Activated CD4-positive, alpha-beta memory T cell treated with anti-CD3 and anti-CD28 coated beads, Interleukin-2, amount 10 ng/mL, durations not matched to agents 7 days and 5 days (primary cell): ENCODE results near the gene LARP6. TPM values are rescaled to one million over a fixed set of nuclear protein-coding genes. Genes with fewer than 3 reads are reported as not detected.
"Not testable (repeated sequence)": the region's sequence is repeated elsewhere in the genome, so short reads cannot be mapped to it uniquely, and the experiment has no call there.

Experiments
- CTCF ChIA-PET: fragments of 350-600 bp; sonication (Branson Sonifier 250); formaldehyde crosslinking; loops from one replicate; lab custom pipeline; 2021; ENCODE audit warnings: antibody characterized with exemption, inconsistent platforms; lab: Charles Lee
- POLR2A ChIA-PET: fragments of 350-600 bp; sonication (Branson Sonifier 250); formaldehyde crosslinking; loops from one replicate; lab custom pipeline; 2021; ENCODE audit warnings: antibody characterized with exemption; lab: Charles Lee
- DNase-seq: peaks from one replicate; pipeline ENCODE4 v3.0.0-alpha.2; 2020
- H3K27ac Mint-ChIP-seq: one replicate; pipeline ENCODE4 v1.8.0; 2021; ENCODE audit warnings: mild to moderate bottlenecking, mixed read lengths
- H3K27me3 Mint-ChIP-seq: one replicate; pipeline ENCODE4 v1.8.0; 2021; ENCODE audit warnings: mixed read lengths
- H3K36me3 Mint-ChIP-seq: one replicate; pipeline ENCODE4 v1.8.0; 2021; ENCODE audit warnings: low read depth, mixed read lengths
- H3K4me1 Mint-ChIP-seq: one replicate; pipeline ENCODE4 v1.8.0; 2021; ENCODE audit warnings: mixed read lengths
- H3K4me3 Mint-ChIP-seq: one replicate; pipeline ENCODE4 v1.8.0; 2021; ENCODE audit warnings: mild to moderate bottlenecking, mixed read lengths
- H3K9me3 Mint-ChIP-seq: one replicate; pipeline ENCODE4 v1.8.0; 2021; ENCODE audit warnings: mixed read lengths
- total RNA-seq, 2 experiments: library from RNA; stranded (reverse); gene quantifications; one replicate each; pipeline ENCODE4 v1.2.3, GENCODE V29; 2021

Gene LARP6
- total RNA-seq, 2 experiments from 2014 or later: not detected

DNA sequence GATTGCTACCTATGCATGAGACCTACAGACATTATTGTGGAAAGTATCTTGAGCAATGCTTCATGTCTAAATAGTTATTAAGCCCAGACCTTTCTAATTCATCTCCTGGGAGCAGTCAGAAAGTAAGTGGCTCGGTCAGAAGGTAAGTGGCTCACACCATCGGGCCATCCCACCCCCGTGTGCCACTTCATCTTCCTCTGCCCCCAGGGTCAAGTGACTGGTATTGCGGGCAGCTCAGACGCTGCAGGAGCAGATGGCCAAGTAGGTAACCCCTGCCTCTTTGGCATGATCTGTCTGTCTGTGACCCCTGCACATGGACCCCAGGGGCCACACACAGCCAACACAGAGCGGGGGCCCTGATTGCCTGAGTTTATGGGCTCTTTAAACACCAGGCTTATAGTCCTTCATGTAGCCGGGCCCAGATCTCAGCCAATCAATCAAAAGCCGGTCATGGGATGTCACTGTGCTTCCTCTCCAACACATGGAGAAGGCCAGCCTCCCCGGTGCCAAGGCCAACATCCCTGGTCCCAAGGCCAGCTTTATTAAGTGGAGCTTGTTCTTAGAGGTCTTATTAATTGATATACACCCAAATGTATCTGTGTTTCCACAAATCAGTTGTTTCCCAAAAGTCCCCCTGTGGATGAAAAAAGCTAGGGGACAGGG, 42.9 kb downstream of the LARP6 start:
- DNase-seq: no peak
- H3K27ac Mint-ChIP-seq: no peak overlapping the region
- no peak overlapping the region for H3K4me3 Mint-ChIP-seq
- peaks cover 2% of the 10 kb centered on the region for H3K4me1 Mint-ChIP-seq
- ChIA-PET POLR2A (no interaction called here), CTCF (interaction anchor here (0.8 to 2.4 kb wide), 10 partner anchors 9 to 135 kb away, joined by 3 to 19 read pairs (median 4); no protein-coding TSS in a partner anchor)
- no peaks in the 10 kb centered on the region for H3K9me3 Mint-ChIP-seq
- H3K27me3 Mint-ChIP-seq: peaks cover 12% of the 10 kb centered on the region
- no peaks in the 10 kb centered on the region for H3K36me3 Mint-ChIP-seq

DNA sequence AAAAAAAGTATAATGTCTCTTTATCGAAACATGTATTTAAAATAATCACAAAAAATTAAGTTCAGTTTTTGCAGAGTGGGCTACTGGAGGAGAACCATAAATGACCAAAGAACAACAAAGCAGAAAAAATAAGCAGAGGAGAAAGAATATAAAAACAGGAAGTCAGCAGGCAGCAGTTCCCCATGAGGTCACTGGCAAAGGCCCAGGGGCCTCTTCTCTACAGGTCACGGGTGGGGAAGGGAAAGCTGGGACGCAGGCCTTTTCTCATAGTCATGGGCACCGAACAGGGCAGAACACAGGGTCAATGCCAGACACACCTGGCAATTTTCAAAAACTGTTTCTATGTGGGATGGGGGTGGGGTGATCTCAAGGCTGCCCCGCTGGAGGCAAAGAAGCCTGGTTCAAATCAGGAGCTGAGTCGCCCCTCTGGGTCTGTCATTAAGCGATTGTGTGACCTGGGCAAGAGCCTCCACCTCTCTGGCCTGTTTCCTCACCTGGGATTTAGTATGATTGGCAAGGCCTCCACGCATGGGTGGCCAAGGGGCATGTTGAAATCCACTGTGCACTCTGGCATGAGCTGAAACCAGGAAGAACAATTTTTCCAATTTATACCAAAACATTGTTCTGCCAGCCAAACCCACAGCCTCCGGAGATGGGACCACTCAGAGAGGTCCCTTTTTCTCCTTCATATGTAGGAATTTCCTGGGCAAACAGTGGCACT, 46.8 kb downstream of the LARP6 start:
- POLR2A ChIA-PET: no interaction called here
- Mint-ChIP-seq H3K36me3 (no peaks in the 10 kb centered on the region), H3K27ac (no peak overlapping the region), H3K4me3 (no peak overlapping the region), H3K9me3 (no peaks in the 10 kb centered on the region), H3K27me3 (peaks cover 7% of the 10 kb centered on the region), H3K4me1 (peaks cover 2% of the 10 kb centered on the region)
- DNase-seq: no peak
- CTCF ChIA-PET: no interaction called here

DNA sequence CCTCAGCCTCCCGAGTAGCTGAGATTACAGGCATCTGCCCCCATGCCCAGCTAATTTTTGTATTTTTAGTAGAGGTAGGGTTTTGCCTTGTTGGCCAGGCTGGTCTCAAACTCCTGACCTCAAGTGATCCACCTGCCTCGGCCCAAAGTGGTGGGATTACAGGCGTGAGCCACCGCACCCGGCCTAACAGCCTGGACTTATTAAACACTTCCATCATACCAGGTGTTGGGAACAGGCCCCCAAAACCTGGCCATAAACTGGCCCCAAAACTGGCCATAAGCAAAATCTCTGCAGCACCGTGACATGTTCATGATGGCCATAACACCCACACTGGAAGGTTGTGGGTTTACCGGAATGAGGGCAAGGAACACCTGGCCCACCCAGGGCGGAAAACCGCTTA, 49.6 kb downstream of the LARP6 start:
- POLR2A ChIA-PET, H3K4me1 Mint-ChIP-seq, H3K4me3 Mint-ChIP-seq, H3K27me3 Mint-ChIP-seq, CTCF ChIA-PET, H3K36me3 Mint-ChIP-seq, H3K27ac Mint-ChIP-seq, DNase-seq, H3K9me3 Mint-ChIP-seq: not testable (repeated sequence)

DNA sequence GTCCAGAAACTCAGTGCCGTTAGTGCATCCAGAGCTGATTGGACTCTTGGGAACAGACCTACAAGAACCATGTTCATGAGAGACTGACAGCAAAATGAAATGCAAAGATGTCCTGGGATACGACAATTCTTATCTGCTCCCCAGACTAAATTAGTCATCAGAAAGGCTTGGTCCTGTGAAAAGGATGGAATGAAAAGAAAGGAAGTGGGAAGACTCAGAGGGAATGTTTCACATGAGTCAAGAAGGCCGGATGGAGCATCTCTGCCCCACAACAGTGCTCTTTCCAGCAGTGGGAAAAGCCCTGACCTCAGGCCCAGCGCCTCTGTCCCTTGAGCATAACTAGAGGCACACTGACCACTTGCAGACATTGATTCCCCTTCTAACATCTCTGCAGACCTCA, 51.3 kb downstream of the LARP6 start:
- Mint-ChIP-seq H3K27me3 (no peaks in the 10 kb centered on the region), H3K36me3 (no peaks in the 10 kb centered on the region), H3K4me1 (no peaks in the 10 kb centered on the region), H3K27ac (no peak overlapping the region), H3K9me3 (no peaks in the 10 kb centered on the region), H3K4me3 (no peak overlapping the region)
- CTCF ChIA-PET: interaction anchor here (2.5 kb wide), 1 partner anchor 9 kb away, joined by 7 read pairs; no protein-coding TSS in a partner anchor
- no peak for DNase-seq
- POLR2A ChIA-PET: no interaction called here

DNA sequence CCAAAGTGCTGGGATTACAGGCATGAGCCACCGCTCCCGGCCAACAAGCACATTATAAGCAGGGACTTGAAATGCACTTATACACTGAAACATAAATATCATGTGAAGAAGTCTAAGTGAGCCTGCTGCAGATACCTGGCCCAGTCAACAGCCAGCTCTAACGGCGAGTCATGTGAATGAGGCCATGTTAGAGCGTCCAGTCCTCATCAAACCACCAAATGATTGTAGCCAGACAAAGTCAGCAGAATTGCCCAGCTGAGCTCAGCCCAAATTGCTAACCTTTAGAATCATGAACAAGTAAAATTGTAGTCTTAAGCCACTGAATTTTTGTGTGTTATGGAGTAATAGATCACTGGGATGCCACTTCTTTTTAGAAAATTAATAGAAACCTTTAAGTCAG, 52.8 kb downstream of the LARP6 start:
- Mint-ChIP-seq H3K9me3 (no peaks in the 10 kb centered on the region), H3K4me3 (no peak overlapping the region), H3K27me3 (no peaks in the 10 kb centered on the region), H3K36me3 (no peaks in the 10 kb centered on the region), H3K4me1 (no peaks in the 10 kb centered on the region), H3K27ac (no peak overlapping the region)
- POLR2A ChIA-PET: interaction anchor here (1.7 kb wide), 1 partner anchor 10 kb away, joined by 4 read pairs; no protein-coding TSS in a partner anchor
- DNase-seq: no peak
- CTCF ChIA-PET: interaction anchor here (2.5 kb wide), 1 partner anchor 11 kb away, joined by 7 read pairs; no protein-coding TSS in a partner anchor

DNA sequence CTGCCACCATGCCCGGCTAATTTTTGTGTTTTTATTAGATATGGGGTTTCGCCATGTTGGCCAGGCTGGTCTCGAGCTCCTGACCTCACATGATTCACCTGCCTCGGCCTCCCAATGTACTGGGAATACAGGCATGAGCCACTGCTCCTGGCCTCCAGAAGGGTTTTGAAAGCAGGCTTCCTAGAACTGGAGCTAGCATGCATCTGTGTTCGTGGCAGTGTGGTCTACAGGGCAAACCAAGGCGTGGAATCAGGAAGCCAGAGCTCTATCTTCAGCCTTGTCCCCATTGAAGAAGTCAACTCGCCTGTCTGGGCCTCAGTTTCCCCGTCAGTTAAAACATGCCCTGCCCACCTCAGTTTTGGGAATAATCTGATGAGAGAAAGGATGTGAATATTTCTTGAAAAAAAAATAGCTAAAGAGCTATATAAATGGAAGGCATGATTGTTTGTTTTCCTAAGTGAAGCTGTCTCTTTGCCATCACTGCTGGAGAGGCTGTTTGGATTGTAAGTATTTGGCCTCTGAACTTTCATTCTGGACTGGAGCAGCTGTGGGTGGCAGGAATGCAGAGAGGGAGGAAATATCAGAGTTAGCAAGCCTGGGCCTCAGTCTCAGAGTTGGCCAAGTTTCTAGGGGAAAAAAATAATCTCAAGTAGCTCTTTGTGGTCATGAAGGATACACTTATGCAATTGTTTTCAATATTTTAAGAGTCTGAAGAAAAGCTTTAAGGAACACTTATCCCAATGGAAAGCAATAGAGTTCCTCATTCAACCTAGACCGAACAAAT, 54.1 kb downstream of the LARP6 start:
- no peaks in the 10 kb centered on the region for H3K36me3 Mint-ChIP-seq
- H3K9me3 Mint-ChIP-seq: no peaks in the 10 kb centered on the region
- no peaks in the 10 kb centered on the region for H3K27me3 Mint-ChIP-seq
- POLR2A ChIA-PET: interaction anchor here (1.7 kb wide), 1 partner anchor 8 kb away, joined by 4 read pairs; no protein-coding TSS in a partner anchor
- no peak overlapping the region for H3K4me3 Mint-ChIP-seq
- CTCF ChIA-PET: interaction anchor here (0.5 to 1.4 kb wide), 3 partner anchors 11 to 192 kb away, joined by 3 read pairs; no protein-coding TSS in a partner anchor
- H3K27ac Mint-ChIP-seq: no peak overlapping the region
- DNase-seq: no peak
- H3K4me1 Mint-ChIP-seq: no peaks in the 10 kb centered on the region

DNA sequence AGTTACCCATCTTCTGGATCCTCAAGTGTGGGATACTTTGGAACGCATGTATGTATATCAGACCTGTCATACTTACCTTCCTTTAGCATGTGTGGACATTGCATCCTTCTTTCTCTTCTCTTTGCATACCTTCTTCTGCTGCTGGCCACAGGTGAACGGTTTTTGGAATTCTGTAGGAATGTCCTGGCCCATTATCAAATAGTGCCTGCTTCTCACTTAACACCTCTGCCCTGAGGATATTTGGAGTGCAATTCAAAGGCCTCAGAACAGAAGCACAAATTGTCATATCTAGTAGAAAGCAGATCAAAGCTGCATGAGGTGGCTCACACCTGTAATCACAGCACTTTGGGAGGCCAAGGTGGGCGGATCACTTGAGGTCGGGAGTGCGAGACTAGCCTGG, 56.5 kb downstream of the LARP6 start:
- POLR2A ChIA-PET: no interaction called here
- Mint-ChIP-seq H3K4me1 (no peaks in the 10 kb centered on the region), H3K9me3 (no peaks in the 10 kb centered on the region)

DNA sequence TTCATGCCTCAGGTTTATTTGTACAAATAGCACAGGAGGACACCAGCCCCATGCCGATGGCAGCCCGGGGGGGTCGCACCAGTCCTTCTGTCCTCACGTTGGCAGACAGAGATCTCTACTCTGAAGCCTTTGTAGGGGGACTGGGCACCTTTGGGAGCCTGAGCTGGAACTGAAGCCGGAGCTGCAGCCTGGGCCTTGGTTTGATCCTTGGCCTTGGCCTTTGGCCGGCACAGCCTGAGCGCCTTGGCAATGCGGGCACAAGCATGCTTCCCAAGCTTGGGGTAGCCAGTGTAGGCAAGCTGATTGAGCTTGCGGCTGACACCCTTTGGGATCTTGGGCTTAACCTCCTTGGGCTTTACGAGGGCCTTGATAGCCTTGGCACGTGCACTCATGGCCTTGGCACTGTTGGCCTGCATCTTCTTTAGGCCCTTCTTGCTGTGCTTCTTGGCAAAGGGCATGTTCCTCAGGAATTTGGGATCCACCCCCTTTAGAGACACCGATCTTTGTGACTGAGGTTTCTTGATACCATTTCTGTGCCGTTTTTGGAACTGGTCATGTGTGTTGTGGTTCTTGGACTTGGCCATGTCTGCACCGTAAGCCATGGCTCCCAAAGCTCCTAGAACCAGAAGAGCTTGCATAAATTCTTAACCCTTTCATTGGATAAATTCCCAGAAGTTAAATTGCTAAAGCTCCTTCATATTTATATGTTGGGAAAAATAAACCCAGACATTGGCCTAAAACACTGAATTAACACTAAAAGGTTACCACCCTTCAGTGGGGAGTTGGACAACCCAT, 57.2 kb downstream of the LARP6 start:
- no peak for DNase-seq
- Mint-ChIP-seq H3K27me3 (peaks cover 10% of the 10 kb centered on the region), H3K36me3 (no peaks in the 10 kb centered on the region), H3K4me1 (no peaks in the 10 kb centered on the region), H3K9me3 (no peaks in the 10 kb centered on the region), H3K27ac (no peak overlapping the region), H3K4me3 (no peak overlapping the region)
- ChIA-PET POLR2A (no interaction called here), CTCF (no interaction called here)

More for the DNA sequence above, 56.5 kb downstream of the LARP6 start:
- no peak overlapping the region for H3K27ac Mint-ChIP-seq
- H3K27me3 Mint-ChIP-seq: peaks cover 4% of the 10 kb centered on the region
- H3K36me3 Mint-ChIP-seq: no peaks in the 10 kb centered on the region
- CTCF ChIA-PET: no interaction called here
- no peak for DNase-seq
- no peak overlapping the region for H3K4me3 Mint-ChIP-seq

DNA sequence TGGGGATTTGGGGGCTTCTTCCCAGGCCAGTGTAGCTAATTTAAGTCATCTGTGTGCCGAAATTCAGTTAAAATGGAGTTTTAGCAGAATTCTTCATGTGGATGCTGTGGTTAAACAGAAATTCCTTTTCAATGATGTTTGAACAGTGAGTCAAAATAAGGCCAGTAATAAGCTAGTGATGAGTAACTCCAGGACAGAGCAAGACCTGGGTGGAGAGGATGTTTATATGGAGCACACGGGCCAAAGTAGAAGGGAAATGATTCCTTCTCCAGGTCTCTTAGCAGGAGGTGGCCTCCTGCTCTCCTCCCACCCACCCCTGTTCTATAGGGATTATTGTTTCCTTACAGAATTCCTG, 58.7 kb downstream of the LARP6 start:
- Mint-ChIP-seq H3K27me3 (peaks cover 10% of the 10 kb centered on the region), H3K27ac (no peak overlapping the region), H3K4me1 (no peaks in the 10 kb centered on the region), H3K4me3 (no peak overlapping the region), H3K36me3 (no peaks in the 10 kb centered on the region), H3K9me3 (no peaks in the 10 kb centered on the region)
- CTCF ChIA-PET: no interaction called here
- no peak for DNase-seq
- POLR2A ChIA-PET: no interaction called here

DNA sequence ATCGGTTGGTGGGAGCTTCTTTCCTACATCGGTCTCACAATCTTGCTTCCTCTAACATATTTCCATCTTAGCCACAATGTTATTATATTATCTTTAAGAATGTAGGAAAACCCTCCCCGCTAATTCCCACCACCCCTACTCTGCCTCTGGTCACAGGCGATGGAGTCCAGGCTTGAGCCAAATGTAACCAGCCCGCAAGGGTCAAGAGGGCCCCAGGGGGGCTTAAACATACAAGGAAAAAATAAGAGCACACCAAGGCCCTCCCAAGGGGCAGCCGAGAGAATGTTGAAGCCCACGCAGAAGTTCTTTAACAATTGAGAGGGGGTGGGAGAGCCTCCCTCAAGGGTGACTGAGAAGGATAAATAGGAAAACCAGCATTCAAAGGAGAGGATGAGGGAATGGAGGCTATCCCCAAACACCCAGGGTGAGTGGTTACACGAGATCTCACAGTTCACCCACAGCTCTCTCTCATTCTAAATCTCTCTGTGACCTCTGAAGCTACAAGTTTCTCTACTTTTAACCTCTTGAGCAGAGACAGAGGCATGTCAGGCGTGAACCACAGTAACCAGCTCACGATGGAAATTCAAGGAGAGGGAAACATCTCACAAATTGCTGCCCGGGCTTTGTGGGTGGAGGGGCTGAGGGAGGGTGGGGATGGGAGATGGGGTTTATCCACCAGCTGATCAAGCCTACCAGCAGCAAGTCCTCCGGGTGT, 59.2 kb downstream of the LARP6 start:
- no peak for DNase-seq
- no peaks in the 10 kb centered on the region for H3K9me3 Mint-ChIP-seq
- no peak overlapping the region for H3K4me3 Mint-ChIP-seq
- H3K36me3 Mint-ChIP-seq: no peaks in the 10 kb centered on the region
- POLR2A ChIA-PET: no interaction called here
- peaks cover 10% of the 10 kb centered on the region for H3K27me3 Mint-ChIP-seq
- CTCF ChIA-PET: no interaction called here
- H3K27ac Mint-ChIP-seq: no peak overlapping the region
- H3K4me1 Mint-ChIP-seq: no peaks in the 10 kb centered on the region

DNA sequence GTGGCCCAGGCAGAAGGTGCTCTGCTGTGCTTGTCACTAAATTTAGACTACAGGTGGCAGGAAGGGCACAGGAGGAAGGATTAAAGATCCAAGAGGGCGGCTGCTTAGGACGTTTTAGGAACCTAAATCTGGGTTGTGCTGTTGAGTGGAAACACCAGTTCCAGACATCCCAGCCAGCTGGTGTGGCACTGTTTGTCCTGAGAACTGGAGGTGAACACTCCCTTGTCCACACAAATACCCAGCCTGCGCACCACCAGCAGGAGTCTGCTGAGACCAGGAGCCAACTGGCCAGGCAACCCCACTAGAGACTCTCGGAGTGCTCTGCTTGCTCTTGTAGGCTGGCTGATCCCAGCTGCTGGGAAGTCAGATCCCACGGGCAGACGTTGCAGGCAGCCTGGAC, 60.3 kb downstream of the LARP6 start:
- DNase-seq: no peak
- peaks cover 10% of the 10 kb centered on the region for H3K27me3 Mint-ChIP-seq
- no peaks in the 10 kb centered on the region for H3K36me3 Mint-ChIP-seq
- no peaks in the 10 kb centered on the region for H3K9me3 Mint-ChIP-seq
- H3K27ac Mint-ChIP-seq: no peak overlapping the region
- ChIA-PET POLR2A (no interaction called here), CTCF (no interaction called here)
- no peaks in the 10 kb centered on the region for H3K4me1 Mint-ChIP-seq
- H3K4me3 Mint-ChIP-seq: no peak overlapping the region

DNA sequence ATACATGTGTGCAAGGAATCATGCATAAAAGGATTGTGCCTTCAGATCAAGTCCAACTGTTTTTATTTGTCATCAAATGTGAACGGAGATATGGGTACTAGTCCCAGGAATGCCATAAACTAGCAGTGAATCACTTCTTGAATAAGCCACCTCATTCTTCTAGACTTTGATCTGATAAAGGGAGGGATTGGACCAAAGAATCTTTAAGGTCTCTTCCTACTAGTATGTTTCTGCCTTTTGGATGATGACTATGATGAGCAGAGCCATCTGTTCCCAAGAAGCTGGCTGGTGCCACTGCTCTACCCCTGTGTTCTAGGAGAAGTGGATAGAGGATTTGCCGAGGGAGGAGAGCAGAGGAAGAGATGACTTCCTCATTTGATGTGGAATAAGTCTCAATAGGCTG, 61.8 kb downstream of the LARP6 start:
- H3K4me3 Mint-ChIP-seq: no peak overlapping the region
- H3K36me3 Mint-ChIP-seq: no peaks in the 10 kb centered on the region
- H3K4me1 Mint-ChIP-seq: no peaks in the 10 kb centered on the region
- no peaks in the 10 kb centered on the region for H3K9me3 Mint-ChIP-seq
- CTCF ChIA-PET: no interaction called here
- H3K27ac Mint-ChIP-seq: no peak overlapping the region
- POLR2A ChIA-PET: interaction anchor here (1.5 kb wide), 1 partner anchor 8 kb away, joined by 4 read pairs; no protein-coding TSS in a partner anchor
- peaks cover 14% of the 10 kb centered on the region for H3K27me3 Mint-ChIP-seq
- DNase-seq: no peak
